WI38 (cell line): ENCODE measurements around the gene TPRX1.
A peak's percentile ranks its signal among the peaks of the same experiment; 100 is the strongest.

Experiments used
- H3K4me3 ChIP-seq: 2 replicates; pipeline ENCODE4 v1.5.1; 2011; ENCODE audit warnings: low read depth, mild to moderate bottlenecking, control low read depth, low read length
- TF ChIP-seq, protein P1 (sequence below): IDR thresholded peaks from 2 replicates; pipeline ENCODE4 v1.5.1; 2012; ENCODE audit warnings: low read depth, mild to moderate bottlenecking, control low read depth, low read length

Gene TPRX1

DNA sequence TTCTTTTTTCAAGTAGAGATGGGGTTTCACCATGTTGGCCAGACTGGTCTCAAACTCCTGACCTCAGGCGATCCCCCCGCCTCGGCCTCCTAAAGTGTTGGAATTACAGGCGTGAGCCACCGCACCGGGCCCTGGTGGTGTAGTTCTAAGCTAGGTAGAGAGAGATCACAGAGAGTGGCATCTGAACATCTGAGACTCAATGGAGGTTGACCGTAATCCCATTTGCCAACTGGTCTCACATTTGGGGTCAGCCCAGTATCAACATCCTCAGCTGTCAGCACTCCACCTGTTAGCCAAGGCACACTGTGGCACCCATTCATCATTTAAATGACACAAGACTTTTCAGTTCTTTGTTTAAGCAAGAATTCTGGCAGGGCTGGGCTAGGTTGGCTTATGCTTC, 17.8 kb downstream of the TPRX1 start:
- no peak overlapping the region for H3K4me3 ChIP-seq
- TF ChIP-seq, protein P1, sequence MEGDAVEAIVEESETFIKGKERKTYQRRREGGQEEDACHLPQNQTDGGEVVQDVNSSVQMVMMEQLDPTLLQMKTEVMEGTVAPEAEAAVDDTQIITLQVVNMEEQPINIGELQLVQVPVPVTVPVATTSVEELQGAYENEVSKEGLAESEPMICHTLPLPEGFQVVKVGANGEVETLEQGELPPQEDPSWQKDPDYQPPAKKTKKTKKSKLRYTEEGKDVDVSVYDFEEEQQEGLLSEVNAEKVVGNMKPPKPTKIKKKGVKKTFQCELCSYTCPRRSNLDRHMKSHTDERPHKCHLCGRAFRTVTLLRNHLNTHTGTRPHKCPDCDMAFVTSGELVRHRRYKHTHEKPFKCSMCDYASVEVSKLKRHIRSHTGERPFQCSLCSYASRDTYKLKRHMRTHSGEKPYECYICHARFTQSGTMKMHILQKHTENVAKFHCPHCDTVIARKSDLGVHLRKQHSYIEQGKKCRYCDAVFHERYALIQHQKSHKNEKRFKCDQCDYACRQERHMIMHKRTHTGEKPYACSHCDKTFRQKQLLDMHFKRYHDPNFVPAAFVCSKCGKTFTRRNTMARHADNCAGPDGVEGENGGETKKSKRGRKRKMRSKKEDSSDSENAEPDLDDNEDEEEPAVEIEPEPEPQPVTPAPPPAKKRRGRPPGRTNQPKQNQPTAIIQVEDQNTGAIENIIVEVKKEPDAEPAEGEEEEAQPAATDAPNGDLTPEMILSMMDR = no peak

DNA sequence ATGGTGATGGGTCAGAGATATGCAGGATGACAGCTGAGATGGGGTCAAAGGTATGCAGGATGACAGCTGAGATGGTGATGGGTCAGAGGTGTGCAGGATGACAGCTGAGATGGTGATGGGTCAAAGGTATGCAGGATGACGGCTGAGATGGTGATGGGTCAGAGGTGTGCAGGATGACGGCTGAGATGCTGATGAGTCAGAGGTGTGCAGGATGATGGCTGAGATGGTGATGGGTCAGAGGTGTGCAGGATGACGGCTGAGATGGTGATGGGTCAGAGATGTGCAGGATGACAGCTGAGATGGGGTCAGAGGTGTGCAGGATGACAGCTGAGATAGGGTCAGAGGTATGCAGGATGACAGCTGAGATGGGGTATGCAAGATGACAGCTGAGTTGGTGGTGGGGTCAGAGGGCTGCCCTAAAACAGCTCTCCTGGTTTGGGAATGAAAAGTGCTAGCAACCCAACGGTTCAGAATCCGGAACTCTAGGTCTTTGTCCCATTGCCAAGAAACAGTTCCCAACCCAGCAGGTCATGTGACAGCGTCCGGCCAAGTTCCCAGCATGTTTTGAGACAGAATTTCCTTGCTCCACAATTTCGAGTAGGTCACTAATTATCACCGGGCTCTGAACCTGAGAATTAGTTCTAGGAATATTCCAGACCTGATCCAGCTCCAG, 22.6 kb downstream of the TPRX1 start:
- TF ChIP-seq, protein P1 = no peak
- no peak overlapping the region for H3K4me3 ChIP-seq

DNA sequence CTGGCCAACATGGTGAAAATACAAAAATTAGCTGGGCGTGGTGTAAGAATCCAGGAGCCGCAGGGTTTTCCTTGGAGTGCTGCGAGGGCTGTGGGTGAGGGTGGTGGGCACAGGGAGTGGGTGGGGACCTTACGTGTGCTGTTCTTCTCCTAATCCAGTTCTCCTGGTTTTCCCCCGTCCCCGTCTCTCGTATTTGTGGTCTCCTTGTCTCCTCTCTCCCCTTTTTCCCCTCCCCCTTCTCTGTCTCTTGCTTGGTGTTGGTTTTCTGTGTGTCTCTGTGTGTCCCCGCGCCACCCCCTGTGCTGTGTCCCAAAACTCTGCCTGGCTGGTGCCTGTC, 24.2 kb downstream of the TPRX1 start:
- TF ChIP-seq, protein P1 = no peak
- no peak overlapping the region for H3K4me3 ChIP-seq

DNA sequence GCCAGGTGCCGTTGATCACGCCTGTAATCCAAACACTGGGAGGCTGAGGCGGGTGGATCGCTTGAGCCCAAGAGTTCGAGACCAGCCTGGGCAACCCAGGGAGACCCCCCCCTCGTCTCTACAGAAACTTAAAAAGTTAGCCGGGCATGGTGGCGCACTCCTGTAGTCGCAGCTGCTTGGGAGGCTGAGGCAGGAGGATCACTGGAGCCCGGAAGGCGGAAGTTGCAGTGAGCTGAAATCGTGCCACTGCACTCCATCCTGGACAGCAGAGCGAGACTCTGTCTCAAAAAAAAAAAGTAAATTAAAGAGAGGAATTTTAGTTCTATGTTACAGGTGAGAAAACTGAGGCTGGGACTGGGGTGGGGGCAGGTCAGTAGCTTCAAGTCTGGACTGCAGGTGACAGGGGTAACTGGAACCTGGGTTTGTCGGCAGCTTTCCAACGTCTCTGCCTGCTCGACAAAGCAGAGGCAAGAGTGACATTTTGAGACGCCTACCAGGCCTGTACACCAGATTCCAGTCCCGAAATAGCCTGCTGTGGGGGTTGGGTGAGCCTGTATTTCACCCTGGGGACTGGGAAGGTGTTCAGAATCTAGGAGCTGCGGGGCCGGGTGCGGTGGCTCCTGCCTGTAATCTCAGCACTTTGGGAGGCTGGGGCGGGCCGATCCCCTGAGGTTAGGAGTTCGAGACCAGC, 24.7 kb downstream of the TPRX1 start:
- H3K4me3 ChIP-seq = peak overlapping the region; percentile 95
- TF ChIP-seq, protein P1 = no peak

DNA sequence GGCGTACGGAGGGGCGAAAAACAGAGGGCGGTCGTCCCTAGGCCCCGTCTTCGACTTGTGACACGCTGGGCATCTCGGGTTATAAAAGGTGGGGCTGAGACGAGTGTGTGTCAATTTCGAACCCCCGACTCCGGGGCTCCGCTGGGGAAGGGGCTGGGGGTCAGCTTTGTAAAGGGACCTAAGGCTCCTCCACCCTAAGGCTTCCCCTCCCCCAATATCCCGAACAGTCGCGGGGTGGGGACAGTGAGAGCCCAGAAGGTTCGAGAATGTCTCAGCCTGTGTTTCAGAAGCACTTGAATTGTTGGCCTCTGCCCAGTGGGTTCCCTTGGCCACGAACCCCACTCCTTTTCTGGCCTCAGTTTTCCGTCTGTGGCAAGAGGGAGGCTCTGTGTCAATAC, 25.4 kb downstream of the TPRX1 start:
- TF ChIP-seq, protein P1 = no peak
- peak overlapping the region; percentile 95 for H3K4me3 ChIP-seq

DNA sequence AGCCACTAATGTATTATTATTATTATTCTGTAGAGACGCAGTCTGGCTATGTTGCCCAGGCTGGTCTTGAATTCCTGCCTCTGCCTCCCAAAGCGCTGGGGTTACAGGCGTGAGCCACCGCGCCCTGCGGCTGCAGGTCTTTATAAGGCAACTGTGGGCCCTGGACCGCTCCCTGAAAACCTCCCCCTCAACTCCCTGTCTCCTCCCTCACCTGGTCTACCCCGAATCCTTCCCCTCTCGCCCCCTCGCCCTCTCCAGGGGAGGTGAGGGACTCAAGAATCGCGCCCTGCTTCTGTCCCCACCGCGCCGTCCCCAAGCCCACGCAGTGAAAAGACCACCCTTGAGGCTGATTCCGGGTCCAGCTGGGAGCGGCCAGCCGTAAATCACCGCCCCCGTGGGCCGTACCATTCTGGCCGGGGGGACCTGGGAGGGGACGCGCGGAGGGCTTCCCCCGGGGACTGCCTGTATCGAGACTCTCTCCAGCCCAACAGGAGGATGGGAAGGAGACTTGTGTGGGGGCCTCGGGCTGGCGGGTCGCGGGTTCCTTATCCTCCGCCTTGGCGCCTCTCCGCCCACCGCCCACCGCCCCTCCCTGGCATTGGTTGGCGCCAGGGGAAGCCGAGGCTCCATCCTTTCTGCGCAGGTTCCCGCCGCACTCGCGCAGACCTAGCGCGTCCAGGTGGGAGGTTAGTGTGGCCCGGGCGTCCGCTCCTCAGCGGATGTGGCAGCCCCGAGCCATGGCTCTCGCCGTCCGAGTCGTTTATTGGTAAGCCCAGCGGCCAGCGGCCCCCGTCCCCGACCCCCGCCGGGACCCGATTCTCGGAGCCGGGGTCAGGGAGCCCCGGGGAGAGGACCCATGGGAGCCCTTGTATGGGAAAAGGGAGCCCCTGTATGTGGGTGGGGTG, 26.1 kb downstream of the TPRX1 start, which contains the start of gene SELENOW:
SELENOW (plus strand) TSS at position 655 of the 905 bp plus-strand sequence; CDS start at position 738, 83 bp downstream.
- TF ChIP-seq, protein P1 = no peak
- H3K4me3 ChIP-seq = peak within 1 kb of the TSS; percentile 95

DNA sequence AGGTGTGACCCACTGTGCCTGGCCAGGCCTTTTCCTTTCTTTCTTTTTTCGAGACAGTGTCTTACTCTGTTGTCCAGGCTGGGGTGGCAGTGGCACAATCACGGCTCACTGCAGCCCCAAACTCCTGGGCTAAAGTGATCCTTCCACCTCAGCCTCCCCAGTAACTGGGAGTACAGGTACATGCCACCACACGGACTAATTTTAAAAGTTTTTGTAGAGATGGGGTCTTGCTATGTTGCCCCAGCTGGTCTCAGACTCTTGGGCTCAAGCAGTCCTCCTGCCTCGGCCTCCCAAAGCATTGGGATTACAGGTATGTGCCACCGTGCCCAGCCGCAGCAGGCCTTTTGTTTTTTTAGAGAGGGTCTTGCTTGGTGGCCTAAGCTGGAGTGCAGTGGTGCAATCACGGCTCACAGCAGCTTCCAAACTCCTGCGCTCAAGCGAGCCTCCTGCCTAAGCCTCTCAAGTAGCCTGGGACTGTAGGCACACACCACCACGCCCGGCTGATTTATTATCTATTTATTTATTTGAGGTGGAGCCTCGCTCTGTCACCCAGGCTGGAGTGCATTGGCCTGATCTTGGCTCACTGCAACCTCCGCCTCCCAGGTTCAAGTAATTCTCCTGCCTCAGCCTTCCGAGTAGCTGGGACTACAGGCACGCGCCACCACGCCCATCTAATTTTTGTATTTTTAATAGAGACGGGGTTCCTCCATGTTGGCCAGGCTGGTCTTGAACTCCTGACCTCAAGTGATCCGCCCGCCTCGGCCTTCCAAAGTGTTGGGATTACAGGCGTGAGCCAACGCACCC, 26.9 kb downstream of the TPRX1 start:
- peak overlapping the region; percentile 95 for H3K4me3 ChIP-seq
